HL-60 (cell line): ENCODE data around the gene NPHP4.

ENCODE experiments used
- CTCF ChIP-seq: IDR thresholded peaks from one replicate; pipeline ENCODE4 v1.5.1; 2011; ENCODE audit warnings: low read length, control low read depth, inconsistent platforms; ENCODE audit not compliant: insufficient read depth
- POLR2AphosphoS5 ChIP-seq: IDR thresholded peaks from 2 replicates; pipeline ENCODE4 v1.6.1; 2012; ENCODE audit warnings: low read depth

GRCh38 chr1:5972198-5972520, 20.1 kb downstream of the NPHP4 start:
- TF ChIP-seq CTCF, result no peak
- no peak for TF ChIP-seq POLR2AphosphoS5
